Epithelial cell of proximal tubule (primary cell): ENCODE measurements around the gene ORMDL2. TPM values are rescaled to one million over a fixed set of nuclear protein-coding genes. Genes with fewer than 3 reads are reported as not detected.
A peak's percentile ranks its signal among the peaks of the same experiment; 100 is the strongest.

Experiments used
- DNase-seq: peaks from one replicate; pipeline ENCODE4 v3.0.0-alpha.2; 2011; ENCODE audit warnings: low read depth
- H3K4me3 ChIP-seq: 2 replicates; pipeline ENCODE4 v1.5.1; 2011; ENCODE audit warnings: low read depth, mild to moderate bottlenecking, low read length
- CTCF ChIP-seq: conservative IDR thresholded peaks from 2 replicates; pipeline ENCODE4 v1.5.1; 2012; ENCODE audit warnings: low read depth, mild to moderate bottlenecking, low read length
- total RNA-seq: library from RNA; depleted of rRNA; stranded (reverse); fragments of >200 nt; gene quantifications from 2 replicates; pipeline ENCODE4 v1.2.3, GENCODE V29; 2015

The ORMDL2 gene
- 40.5 and 47.1 TPM in 2 replicates for total RNA-seq

- no peak for TF ChIP-seq CTCF
- DNase-seq: peak; percentile 98
Observed at GRCh38 chr12:55817345-55818139, at the start of gene ORMDL2, which contains the start of gene SARNP. Gene ORMDL2, plus strand, starts transcription at chr12:55818041. Its CDS starts 959 bp downstream, at chr12:55819000. Gene SARNP, minus strand, starts transcription at chr12:55817724. Its CDS starts 23 bp downstream, at chr12:55817701.

GRCh38 chr12:55771736-55772135, 46.1 kb upstream of the ORMDL2 start:
- DNase-seq: no peak
- TF ChIP-seq CTCF: no peak
- no peak overlapping the region for H3K4me3 ChIP-seq

More at GRCh38 chr12:55817345-55818139, at the start of gene ORMDL2, which contains the start of gene SARNP:
- peak within 1 kb of the TSS; percentile 99 for H3K4me3 ChIP-seq

GRCh38 chr12:55777856-55778255, 40.0 kb upstream of the ORMDL2 start:
- no peak for DNase-seq
- no peak for TF ChIP-seq CTCF

GRCh38 chr12:55780685-55781084, 37.2 kb upstream of the ORMDL2 start:
- DNase-seq: no peak
- TF ChIP-seq CTCF: no peak
- no peak overlapping the region for H3K4me3 ChIP-seq

More at GRCh38 chr12:55777856-55778255, 40.0 kb upstream of the ORMDL2 start:
- H3K4me3 ChIP-seq: no peak overlapping the region

GRCh38 chr12:55788546-55788945, 29.3 kb upstream of the ORMDL2 start:
- no peak for DNase-seq
- no peak for TF ChIP-seq CTCF
- H3K4me3 ChIP-seq: no peak overlapping the region

GRCh38 chr12:55789171-55789570, 28.7 kb upstream of the ORMDL2 start:
- TF ChIP-seq CTCF: no peak
- DNase-seq: no peak
- no peak overlapping the region for H3K4me3 ChIP-seq
